ENCODE data around the gene PARD6G.

DNA sequence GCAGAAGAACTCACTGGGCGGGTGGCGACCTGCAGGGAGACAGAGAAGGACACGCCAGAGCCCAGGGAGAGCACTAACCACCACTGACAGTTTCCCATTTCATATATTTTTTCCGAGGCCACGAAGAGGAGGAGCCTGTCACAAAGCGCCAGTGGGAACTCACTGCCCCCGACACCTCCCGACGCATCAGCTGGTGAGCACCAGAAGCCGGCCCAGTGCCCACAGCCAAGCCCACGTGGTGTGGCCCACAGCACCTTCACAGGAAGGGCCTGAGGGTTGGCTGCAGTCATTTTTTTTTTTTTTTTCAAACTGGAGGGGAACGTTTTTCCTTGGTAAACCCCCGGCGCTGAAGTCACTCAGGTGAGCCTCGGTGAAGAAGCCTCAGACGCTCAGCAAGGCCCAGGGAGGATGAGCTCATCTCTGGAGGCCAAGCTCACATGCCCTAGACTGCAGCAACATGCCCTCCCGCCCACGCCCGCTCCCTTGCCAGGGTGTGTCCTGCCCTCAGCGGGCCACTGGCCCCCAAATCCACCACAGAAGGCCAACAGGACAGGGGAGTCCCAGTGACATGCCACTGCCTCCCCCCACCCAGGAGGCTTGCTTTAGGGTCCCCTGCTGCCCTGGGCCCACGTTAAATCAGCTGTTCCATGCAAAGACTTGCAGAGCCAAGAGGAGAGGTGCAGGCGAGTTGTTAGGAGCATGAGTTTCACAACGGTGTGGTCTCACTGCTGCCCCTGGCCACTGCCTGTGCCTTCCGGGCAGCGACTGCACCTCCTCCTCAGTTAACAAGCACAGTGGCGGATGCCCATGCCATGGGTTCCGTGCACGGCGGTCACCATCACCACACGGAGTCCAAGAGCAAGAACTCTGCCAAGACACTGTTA is 68.1 kb downstream of the PARD6G start:
- TF ChIP-seq ZC3H10 (CRISPR knock-in tag; IDR thresholded peaks at IDR 0.05) (no peak), ZNF8 (CRISPR knock-in tag; IDR thresholded peaks at IDR 0.05) (no peak), CSDC2 (CRISPR knock-in tag; IDR thresholded peaks at IDR 0.05) (no peak), ZNF70 (CRISPR knock-in tag; IDR thresholded peaks at IDR 0.05) (no peak), ZNF565 (CRISPR knock-in tag; conservative IDR thresholded peaks at IDR 0.05; ENCODE audit: low read depth) (no peak), ARNTL (CRISPR knock-in tag; IDR thresholded peaks at IDR 0.05; ENCODE audit: borderline replicate concordance, low read depth) (no peak), ESRRG (CRISPR knock-in tag; IDR thresholded peaks at IDR 0.05) (no peak), ZFP3 (CRISPR knock-in tag; IDR thresholded peaks at IDR 0.05) (no peak), PATZ1 (CRISPR knock-in tag; IDR thresholded peaks at IDR 0.05; ENCODE audit: borderline replicate concordance) (no peak), TCF4 (CRISPR knock-in tag; IDR thresholded peaks at IDR 0.05; ENCODE audit: borderline replicate concordance) (no peak), ZFP30 (CRISPR knock-in tag; IDR thresholded peaks at IDR 0.05) (no peak), CSRNP3 (CRISPR knock-in tag; IDR thresholded peaks at IDR 0.05) (no peak), POU6F1 (CRISPR knock-in tag; IDR thresholded peaks at IDR 0.05; ENCODE audit: borderline replicate concordance, low read depth) (no peak)
- TF ChIP-seq, protein P1, sequence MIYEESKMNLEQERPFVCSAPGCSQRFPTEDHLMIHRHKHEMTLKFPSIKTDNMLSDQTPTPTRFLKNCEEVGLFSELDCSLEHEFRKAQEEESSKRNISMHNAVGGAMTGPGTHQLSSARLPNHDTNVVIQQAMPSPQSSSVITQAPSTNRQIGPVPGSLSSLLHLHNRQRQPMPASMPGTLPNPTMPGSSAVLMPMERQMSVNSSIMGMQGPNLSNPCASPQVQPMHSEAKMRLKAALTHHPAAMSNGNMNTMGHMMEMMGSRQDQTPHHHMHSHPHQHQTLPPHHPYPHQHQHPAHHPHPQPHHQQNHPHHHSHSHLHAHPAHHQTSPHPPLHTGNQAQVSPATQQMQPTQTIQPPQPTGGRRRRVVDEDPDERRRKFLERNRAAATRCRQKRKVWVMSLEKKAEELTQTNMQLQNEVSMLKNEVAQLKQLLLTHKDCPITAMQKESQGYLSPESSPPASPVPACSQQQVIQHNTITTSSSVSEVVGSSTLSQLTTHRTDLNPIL (CRISPR knock-in tag; IDR thresholded peaks at IDR 0.05; ENCODE audit: low read depth), result no peak
